ENCODE measurements around the gene CXCL8. TPM values are rescaled to one million over a fixed set of nuclear protein-coding genes. Genes with fewer than 3 reads are reported as not detected.

The CXCL8 gene
- total RNA-seq, 1 donor from 2014 or later: 35.7 TPM

DNA sequence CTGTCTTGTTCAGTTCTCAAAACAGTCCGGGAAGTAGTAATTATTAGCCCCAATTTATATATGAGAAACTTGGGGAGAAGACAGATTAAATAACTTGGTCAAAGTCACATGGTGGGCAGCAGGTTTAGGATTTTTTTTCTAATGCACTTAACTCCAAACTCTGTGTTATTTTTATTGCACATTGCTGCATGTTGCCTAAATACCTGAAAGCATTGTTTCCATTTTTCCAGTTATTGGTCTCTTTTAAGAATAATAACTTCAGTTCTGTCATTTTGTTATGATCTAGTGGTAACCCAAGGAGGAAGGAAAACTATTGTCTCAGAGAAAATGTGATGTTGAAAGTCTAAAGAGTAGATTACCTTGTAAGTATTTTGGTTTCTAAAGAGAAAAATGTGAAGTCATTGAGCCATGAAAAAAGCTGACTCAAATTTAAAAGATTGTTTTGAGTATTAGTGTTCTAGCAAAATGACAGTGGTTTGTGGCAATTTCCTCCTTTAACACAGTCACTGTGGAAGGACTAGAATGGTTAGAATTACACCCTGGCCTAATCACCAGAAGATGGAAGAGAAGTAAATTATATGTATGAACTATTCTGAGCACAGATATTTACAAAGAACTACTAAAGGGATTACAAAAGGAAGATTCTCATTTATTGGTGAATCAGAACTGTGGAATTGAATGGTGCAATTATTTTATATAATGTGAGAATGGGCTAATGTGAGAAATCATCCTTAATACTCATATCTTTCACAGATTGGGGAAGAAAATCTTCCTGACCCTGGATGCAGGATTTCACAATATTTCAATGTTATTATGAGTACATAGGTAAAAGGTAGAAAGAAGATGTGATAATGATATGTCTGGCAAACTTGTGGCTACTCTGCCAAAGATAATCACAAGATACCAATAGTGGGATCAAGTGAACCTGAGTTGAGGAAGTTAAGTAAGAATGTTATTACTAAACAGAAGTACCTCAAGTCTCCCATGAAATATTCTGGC is 21.7 kb upstream of the CXCL8 start:
- DNase-seq (ENCODE audit: low read depth in 2 of 2): no peak

DNA sequence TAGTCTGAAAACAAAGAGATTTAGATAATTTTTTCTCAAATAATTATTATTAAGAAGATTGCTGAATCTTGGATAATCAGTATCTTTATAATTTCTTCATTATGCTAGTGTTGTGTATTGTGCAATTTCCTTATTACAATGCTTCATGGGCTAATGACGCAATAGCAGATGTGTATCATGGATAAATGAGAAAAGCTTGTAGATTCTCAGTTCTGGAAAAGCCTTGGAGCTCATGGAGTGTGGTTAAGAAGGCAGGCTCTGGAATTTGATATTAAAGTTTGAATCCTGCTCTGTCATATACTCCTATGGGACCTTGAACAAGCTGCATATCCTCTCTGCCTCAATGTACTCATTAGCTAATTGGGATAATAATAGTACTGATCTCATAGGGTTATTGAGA is 18.9 kb upstream of the CXCL8 start:
- DNase-seq (ENCODE audit: low read depth in 2 of 2): no peak

- peak in 1 of 2 donors; percentile 52 for DNase-seq (ENCODE audit: low read depth in 2 of 2)
Measured at GRCh38 chr4:73721909-73722308, 18.5 kb upstream of the CXCL8 start.

GRCh38 chr4:73723023-73723422 is 17.3 kb upstream of the CXCL8 start:
- peak in 1 of 2 donors; percentile 60 for DNase-seq (ENCODE audit: low read depth in 2 of 2)

- no peak for DNase-seq (ENCODE audit: low read depth in 2 of 2)
Measured at GRCh38 chr4:73723928-73724327, 16.4 kb upstream of the CXCL8 start.

DNA sequence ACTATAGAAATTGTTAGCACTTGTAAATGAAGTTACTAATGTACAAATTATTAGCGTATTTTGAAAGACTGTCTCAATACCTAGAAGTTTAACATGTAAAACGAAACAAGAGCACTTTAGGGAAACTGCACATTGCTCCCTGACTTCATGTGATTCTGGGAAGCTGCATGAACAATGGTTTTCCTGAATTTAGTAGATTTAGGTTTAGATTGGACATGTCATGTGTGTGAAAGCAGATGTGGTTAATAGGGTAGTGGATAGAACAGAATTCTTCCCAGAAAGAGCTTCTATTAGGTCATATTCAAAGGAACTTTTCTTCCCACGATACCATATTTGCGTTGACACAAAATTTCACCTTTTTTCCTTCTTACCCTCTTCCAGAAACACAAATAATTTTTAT is 14.9 kb upstream of the CXCL8 start:
- no peak for DNase-seq (ENCODE audit: low read depth in 2 of 2)

DNA sequence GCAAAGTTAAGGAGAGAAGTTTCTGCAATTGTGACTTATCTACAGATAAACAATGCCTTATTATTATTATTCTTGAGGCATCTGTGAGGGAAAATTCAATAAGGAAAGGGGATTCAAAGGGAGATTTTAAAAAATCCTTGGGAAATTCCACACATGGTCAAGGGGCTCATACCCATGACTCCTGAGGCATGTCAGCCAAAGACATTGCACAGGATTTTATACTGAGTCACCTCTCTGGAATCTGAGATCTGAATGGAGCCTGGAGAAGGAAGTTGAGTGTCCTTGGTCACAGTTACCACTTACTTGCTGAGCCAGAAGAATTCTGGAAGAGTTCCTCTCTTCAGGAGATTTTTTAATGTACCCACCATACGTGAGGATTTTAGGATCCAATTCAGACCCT is 14.4 kb upstream of the CXCL8 start:
- DNase-seq (ENCODE audit: low read depth in 2 of 2): peak in 1 of 2 donors; percentile 82

DNA sequence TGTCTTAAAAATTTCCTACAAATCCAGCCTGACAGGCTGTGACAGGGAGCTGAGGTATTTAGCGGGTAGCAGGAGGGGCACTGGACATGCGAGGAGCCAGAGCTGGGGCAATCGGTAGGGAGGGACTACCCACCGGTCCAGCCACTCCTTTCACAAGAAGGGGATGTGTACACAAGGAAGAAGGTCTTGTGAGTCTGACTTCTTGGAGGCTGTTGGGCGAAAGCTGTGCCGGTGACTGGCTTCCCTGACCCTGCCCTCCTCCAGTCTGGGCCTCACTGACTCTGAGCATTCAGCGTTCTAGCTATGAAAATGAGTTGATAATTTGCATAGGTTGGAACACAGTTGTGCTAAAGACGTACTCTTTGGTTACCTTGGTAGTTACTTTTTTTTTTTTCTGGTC is 12.7 kb upstream of the CXCL8 start:
- peak in 1 of 2 donors; percentile 64 for DNase-seq (ENCODE audit: low read depth in 2 of 2)

DNA sequence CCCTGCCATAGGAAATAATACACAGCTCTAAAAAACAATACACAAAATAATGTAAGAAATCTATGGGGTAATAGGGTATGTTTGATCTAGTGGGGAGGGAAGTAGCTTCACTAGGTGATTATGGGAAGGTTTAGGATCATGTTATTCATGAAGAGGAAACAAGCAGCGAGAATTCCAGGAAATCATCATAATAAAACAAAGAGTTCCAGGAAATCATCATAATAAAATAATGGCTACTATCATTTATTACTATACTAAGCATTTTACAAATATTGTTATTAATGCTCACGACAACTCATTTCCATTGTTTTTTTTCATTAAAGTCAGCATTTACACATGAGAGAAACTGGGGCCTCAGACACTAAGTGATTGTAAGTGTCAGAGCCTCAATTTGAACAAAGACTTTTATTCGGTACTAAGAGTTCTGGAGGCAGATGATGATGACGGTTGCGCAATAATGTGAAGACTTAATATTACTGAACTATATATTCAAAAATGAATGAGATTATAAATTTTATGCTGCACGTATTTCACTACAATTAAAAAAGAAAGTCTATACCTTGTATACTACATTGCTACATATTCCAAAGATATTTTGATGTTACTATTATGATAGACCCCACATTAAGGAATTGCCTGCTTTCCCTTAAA is 12.2 kb upstream of the CXCL8 start:
- peak; percentile 41 to 65 for DNase-seq (ENCODE audit: low read depth in 2 of 2)

- DNase-seq (ENCODE audit: low read depth in 2 of 2): peak; percentile 56 to 82
Measured at GRCh38 chr4:73729534-73730165, 10.7 kb upstream of the CXCL8 start.

DNA sequence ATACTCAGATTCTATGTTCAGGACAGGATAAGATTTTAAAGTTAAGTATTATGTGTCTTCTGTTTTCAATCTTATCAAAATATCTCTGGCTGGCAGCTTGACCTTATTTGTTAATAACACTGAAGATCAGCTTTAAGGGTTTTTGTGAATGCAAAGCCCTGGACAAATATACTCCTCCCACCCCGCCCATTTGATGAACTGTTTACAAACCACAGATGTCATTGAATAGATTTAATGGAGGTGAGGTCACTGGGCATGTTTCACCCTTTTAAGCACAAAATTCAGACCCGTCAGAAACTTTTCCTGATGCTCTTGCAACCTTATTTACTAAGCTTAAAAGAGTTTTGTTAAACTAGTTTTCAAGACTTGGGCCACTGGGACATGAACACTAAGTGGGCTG is 10.1 kb upstream of the CXCL8 start:
- no peak for DNase-seq (ENCODE audit: low read depth in 2 of 2)

- no peak for DNase-seq (ENCODE audit: low read depth in 2 of 2)
Measured at GRCh38 chr4:73730867-73731266, 9.5 kb upstream of the CXCL8 start.

GRCh38 chr4:73731968-73732610 is 8.3 kb upstream of the CXCL8 start:
- DNase-seq (ENCODE audit: low read depth in 2 of 2): no peak

- peak; percentile 63 to 80 for DNase-seq (ENCODE audit: low read depth in 2 of 2)
Measured at GRCh38 chr4:73732759-73733431, 7.5 kb upstream of the CXCL8 start.

- DNase-seq (ENCODE audit: low read depth in 2 of 2): no peak
Measured at GRCh38 chr4:73734530-73735001, 5.8 kb upstream of the CXCL8 start.

- peak; percentile 57 to 88 for DNase-seq (ENCODE audit: low read depth in 2 of 2)
Measured at GRCh38 chr4:73735231-73735630, 5.1 kb upstream of the CXCL8 start.

DNA sequence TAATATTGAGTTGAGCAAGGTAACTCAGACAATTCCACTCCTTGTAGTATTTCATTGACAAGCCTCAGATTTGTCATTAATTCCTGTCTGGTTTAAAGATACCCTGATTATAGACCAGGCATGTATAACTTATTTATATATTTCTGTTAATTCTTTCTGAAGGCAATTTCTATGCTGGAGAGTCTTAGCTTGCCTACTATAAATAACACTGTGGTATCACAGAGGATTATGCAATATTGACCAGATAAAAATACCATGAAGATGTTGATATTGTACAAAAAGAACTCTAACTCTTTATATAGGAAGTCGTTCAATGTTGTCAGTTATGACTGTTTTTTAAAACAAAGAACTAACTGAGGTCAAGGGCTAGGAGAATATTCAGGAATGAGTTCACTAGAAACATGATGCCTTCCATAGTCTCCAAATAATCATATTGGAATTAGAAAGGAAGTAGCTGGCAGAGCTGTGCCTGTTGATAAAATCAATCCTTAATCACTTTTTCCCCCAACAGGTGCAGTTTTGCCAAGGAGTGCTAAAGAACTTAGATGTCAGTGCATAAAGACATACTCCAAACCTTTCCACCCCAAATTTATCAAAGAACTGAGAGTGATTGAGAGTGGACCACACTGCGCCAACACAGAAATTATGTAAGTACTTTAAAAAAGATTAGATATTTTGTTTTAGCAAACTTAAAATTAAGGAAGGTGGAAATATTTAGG is 821 bp downstream of the CXCL8 start:
- peak in 1 of 2 donors; percentile 47 for DNase-seq (ENCODE audit: low read depth in 2 of 2)

DNA sequence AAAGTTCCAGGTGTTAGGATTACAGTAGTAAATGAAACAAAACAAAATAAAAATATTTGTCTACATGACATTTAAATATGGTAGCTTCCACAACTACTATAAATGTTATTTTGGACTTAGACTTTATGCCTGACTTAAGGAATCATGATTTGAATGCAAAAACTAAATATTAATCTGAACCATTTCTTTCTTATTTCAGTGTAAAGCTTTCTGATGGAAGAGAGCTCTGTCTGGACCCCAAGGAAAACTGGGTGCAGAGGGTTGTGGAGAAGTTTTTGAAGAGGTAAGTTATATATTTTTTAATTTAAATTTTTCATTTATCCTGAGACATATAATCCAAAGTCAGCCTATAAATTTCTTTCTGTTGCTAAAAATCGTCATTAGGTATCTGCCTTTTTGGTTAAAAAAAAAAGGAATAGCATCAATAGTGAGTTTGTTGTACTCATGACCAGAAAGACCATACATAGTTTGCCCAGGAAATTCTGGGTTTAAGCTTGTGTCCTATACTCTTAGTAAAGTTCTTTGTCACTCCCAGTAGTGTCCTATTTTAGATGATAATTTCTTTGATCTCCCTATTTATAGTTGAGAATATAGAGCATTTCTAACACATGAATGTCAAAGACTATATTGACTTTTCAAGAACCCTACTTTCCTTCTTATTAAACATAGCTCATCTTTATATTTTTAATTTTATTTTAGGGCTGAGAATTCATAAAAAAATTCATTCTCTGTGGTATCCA is 1.6 kb downstream of the CXCL8 start:
- no peak for DNase-seq (ENCODE audit: low read depth in 2 of 2)

- DNase-seq (ENCODE audit: low read depth in 2 of 2): no peak
Measured at GRCh38 chr4:73742490-73743160, 2.3 kb downstream of the CXCL8 start.
